SK-N-DZ (cell line): ENCODE data around the gene DOK4.

Experiments
- DNase-seq: peaks from one replicate; pipeline ENCODE4 v3.0.0-alpha.2; 2015; ENCODE audit warnings: low spot score

DOK4 gene

GRCh38 chr16:57502048-57502775 is 15.9 kb upstream of the DOK4 start:
- DNase-seq = no peak

- peak; percentile 58 for DNase-seq
Measured at GRCh38 chr16:57501492-57501891, 15.2 kb upstream of the DOK4 start.

GRCh38 chr16:57500578-57501111 is 14.4 kb upstream of the DOK4 start:
- peak; percentile 99 for DNase-seq

GRCh38 chr16:57499941-57500340 is 13.6 kb upstream of the DOK4 start:
- peak; percentile 43 for DNase-seq

- no peak for DNase-seq
Measured at GRCh38 chr16:57498031-57498430, 11.7 kb upstream of the DOK4 start.

- peak; percentile 85 for DNase-seq
Measured at GRCh38 chr16:57497121-57497520, 10.8 kb upstream of the DOK4 start.

GRCh38 chr16:57493767-57494166 is 7.5 kb upstream of the DOK4 start:
- DNase-seq = no peak

GRCh38 chr16:57489229-57489628 is 2.9 kb upstream of the DOK4 start:
- no peak for DNase-seq

- no peak for DNase-seq
Measured at GRCh38 chr16:57486858-57487834, 853 bp upstream of the DOK4 start.

- DNase-seq = no peak
Measured at GRCh38 chr16:57485091-57485915, 990 bp downstream of the DOK4 start.

- no peak for DNase-seq
Measured at GRCh38 chr16:57484515-57485005, 1.7 kb downstream of the DOK4 start.

- DNase-seq = peak; percentile 89
Measured at GRCh38 chr16:57483725-57484514, 2.4 kb downstream of the DOK4 start.

- DNase-seq = peak; percentile 4
Measured at GRCh38 chr16:57482845-57483545, 3.3 kb downstream of the DOK4 start.

GRCh38 chr16:57481421-57481820 is 4.9 kb downstream of the DOK4 start:
- no peak for DNase-seq

GRCh38 chr16:57480754-57481230 is 5.5 kb downstream of the DOK4 start:
- DNase-seq = no peak

- DNase-seq = no peak
Measured at GRCh38 chr16:57479976-57480753, 6.1 kb downstream of the DOK4 start.

- DNase-seq = peak; percentile 82
Measured at GRCh38 chr16:57479205-57479975, 6.9 kb downstream of the DOK4 start.
